ENCODE data around the gene MBNL1.

DNA sequence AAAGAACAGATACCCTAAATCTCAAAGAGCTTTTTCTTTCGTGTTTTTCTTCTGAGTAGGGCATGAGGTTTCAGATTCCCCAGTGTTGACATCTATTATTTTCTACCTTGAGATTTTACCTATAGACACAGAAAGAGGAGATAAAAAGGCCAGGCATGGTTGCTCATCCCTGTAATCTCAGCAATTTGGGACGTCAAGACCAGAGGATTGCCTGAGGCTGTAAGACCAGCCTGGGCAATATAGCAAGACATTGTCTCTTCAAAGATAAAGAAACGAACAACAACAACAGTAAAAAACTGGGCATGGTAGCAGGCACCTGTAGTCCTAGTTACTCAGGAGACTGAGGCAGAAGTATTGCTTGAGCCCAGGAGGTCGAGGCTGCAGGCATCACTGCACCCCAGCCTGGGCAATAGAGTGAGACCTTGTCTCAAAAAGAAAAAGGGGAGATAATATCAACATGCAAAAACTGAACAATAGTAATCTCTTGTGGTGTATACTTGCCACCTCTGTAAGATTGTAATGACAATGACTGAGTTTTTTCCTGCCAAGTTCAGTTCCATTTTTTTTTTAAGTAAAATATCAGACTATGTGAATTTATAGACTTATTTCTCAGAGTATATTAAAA lies 71.3 kb downstream of the MBNL1 start:
- no peak for TF ChIP-seq POLR2A (IDR thresholded peaks at IDR 0.05)
- TF ChIP-seq, protein P1, sequence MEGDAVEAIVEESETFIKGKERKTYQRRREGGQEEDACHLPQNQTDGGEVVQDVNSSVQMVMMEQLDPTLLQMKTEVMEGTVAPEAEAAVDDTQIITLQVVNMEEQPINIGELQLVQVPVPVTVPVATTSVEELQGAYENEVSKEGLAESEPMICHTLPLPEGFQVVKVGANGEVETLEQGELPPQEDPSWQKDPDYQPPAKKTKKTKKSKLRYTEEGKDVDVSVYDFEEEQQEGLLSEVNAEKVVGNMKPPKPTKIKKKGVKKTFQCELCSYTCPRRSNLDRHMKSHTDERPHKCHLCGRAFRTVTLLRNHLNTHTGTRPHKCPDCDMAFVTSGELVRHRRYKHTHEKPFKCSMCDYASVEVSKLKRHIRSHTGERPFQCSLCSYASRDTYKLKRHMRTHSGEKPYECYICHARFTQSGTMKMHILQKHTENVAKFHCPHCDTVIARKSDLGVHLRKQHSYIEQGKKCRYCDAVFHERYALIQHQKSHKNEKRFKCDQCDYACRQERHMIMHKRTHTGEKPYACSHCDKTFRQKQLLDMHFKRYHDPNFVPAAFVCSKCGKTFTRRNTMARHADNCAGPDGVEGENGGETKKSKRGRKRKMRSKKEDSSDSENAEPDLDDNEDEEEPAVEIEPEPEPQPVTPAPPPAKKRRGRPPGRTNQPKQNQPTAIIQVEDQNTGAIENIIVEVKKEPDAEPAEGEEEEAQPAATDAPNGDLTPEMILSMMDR (IDR thresholded peaks at IDR 0.05): no peak
- TF ChIP-seq POLR2AphosphoS5 (IDR thresholded peaks at IDR 0.05; ENCODE audit: insufficient read depth in 1 of 2, low read depth in 1 of 2): no peak

All from vagina (tissue), 2 donors.